Activated gamma-delta T cell (primary cell): ENCODE results near the gene VPS37B.
A peak's percentile ranks its signal among the peaks of the same experiment; 100 is the strongest.

Source experiments
- DNase-seq: peaks from one replicate; lab custom pipeline; 2025; lab: John Stamatoyannopoulos, UW

VPS37B gene

GRCh38 chr12:122840580-122841513 lies 55.1 kb downstream of the VPS37B start:
- DNase-seq = no peak

GRCh38 chr12:122839907-122840554 lies 55.9 kb downstream of the VPS37B start:
- no peak for DNase-seq

DNA sequence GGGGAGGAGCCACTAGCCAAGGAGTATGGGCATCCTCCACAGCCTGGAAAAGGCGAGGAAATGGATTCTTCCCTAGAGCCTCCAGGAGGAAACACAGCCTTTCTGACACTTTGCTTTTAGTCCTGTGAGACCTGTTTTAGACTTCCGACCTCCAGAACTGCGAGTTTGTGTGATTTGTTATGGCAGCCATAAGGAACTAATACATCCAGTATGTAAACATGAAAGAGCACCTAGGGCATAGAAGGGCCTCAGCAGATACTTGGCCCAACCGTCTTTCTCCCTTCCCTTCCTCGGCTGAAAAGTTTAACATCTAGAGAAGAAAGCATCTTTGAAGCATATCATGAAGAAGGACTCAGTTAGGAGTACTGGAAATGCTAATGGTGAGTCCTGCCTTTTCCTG lies 57.1 kb downstream of the VPS37B start:
- no peak for DNase-seq

DNA sequence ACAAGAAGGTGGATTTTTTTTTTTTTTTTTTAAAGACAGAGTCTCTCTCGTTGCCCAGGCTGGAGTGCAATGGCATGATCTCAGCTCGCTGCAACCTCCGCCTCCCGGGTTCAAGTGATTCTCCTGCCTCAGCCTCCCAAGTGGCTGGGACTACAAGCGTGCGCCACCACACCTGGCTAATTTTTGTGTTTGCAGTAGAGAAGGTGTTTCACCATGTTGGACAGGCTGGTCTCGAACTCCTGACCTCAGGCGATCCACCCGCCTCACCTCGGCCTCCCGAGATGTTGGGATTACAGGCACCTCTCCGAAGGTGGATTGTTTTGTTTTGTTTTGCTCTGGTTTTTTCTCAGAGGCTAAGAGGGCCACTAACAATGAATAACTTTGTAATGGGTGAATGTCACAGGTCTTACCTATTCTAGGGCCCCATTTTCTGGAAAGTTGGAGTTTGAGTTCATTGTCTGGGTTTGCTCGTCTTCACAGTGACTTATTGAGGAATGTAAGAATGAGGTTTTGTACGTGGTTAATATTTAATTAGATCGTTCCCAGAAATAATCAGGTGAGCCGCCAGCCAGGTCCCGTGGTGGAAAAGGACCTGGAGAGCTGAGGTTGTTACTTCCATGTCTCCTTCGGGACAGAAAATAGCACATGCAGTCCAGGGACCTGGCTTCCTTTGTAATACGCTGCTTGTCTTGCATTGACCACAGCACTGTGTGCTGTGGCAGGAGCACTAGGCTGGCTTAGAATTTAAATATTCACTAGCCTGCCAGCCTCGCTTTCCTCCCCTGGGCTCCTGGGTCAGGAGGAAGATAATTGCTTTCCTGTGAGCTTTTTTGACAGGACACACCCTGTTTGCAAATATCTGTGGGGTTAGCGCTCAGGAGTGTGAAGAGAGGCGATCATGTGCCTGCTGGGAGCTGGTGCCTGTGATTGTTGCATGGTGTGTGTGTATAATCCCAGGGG lies 58.3 kb downstream of the VPS37B start:
- no peak for DNase-seq

DNA sequence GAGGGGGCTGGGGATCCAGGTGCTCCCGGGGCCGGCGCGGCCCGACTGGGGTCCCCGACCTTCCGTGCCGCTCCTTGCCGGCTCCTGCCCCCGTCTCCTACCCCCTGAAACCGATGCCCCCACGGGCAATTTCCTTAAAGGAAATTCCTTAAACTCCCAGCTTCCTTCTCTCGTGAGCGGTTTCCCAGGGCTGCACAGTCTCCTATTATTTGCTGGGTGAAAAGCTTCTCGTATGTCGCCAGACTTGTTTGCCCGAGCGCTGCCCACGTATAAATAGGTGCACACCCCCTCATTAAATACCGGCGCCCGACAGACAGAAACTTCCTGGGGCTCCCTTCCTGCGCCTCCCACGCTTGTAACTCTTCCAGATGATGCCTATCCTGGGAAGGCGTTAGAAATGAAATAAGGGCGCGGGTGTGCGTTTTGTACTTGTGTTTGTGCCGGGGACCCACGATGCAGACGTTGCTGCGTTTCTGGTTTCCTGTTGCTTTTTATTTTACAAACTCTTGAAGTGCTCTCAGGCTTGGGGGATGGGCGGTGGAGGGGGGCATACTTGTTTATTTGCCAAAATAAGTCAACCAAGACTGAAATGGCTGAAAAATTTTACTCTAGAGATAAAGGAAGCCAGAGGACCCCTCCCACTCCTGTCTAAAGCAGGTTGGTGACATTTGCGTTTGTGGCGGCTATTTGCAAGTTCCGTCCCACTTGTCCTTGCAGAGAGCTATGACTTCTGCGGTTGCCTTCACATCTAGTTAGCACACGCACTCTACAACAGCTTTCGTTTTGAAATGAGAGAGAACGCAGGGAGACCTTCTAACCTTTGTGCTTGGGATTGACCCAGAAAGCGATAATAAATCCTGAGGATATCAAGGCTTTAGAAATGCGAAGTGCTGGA lies 59.6 kb downstream of the VPS37B start:
- no peak for DNase-seq

DNA sequence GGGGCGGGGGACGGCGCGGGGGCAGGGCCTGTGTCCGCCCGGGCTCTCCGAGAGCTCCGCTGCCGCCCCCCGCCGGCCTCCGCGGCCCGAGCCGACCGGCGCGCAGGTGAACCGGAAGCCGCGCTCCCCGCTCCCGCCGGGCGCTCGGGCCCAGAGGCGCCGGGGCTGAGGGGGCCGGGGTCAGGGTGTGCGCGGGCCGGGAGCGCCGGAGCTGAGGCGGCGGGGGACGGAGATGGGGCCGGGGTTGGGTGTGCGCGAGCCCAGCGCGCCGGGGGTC lies 60.2 kb downstream of the VPS37B start:
- no peak for DNase-seq

- DNase-seq = peak; percentile 44
Observed at GRCh38 chr12:122834921-122835749, 60.8 kb downstream of the VPS37B start, which contains the start of gene HIP1R. HIP1R (plus strand) TSS chr12:122835457; CDS start chr12:122835551, 94 bp downstream.

DNA sequence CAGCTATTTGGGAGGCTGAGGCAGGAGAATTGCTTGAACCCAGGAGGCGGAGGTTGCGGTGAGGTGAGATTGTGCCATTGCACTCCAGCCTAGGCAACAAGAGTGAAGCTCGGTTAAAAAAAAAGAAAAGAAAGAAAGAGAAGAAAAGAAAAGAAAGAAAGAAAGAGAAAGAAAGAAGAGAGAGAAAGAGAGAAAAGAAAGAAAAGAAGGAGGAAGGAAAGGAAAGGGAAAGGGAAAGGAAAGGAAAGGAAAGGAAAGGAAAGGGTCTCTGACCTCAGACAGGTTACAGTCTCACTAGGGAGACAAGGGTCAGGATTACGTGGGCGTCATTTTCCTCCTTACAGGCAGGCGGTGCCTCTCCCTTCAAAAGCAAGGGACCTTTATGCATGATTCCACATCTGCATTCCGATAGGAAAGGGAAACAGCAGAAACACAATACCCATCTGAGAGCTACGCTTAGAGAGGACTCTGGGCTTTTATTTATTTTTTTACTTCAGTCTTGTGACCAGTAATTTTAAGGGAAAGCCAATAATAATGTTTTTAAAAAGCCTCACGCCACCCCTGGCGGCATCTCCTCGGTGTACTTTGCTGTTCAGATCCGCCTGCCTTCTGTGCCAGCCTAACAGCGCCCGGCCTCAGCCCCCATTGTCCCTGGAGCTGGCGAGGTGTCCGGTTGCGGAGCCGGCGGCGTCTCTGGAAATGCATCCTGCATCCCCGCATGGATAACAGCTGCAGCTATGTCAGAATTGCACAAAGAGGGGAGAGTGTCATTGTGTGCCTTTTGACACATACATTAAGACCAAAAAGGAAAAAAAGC lies 61.6 kb downstream of the VPS37B start:
- DNase-seq = no peak

GRCh38 chr12:122830517-122831214 lies 65.3 kb downstream of the VPS37B start:
- no peak for DNase-seq

GRCh38 chr12:122827258-122827657 lies 68.7 kb downstream of the VPS37B start:
- DNase-seq = no peak

DNA sequence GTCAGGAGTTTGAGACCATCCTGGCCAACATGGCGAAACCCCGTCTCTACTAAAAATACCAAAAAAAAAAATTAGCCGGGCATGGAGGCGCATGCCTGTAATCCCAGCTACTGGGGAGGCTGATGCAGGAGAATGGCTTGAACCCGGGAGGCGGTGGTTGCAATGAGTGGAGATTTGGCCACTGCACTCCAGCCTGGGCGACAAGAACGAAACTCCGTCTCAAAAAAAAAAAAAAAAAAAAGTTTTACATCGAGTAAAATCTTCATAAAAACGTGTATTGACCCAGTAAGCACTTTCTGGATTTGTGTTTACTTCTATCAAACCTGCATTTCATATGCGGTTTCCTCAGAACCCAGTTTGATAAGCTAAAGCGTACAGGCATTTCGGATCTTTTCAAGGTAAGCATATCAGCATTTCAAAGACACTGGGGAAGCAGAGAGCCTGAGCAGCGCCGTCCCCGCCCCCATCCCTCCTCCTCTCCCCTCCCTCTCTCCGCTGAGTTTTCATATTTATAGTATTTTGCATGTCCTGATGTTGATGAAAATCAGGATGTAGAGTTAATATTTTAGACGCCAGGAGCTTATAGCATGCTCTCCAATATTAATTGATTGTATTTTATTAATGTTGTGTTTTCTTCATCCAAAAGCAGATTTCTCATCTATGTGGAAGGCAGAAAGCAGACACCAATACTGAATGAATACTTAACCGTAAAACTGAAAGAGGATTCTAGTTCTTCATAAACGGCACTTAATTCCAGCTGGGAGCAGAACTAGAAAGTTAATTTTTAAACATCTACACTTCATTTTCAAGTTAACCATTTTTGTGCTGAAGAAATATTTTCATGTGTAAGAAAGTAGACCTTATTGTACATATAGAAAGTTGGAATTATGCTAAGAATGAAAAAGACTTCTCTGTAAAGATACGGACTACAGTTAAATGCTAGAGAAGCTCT lies 69.9 kb downstream of the VPS37B start:
- DNase-seq = no peak

GRCh38 chr12:122823429-122823828 lies 72.5 kb downstream of the VPS37B start:
- DNase-seq = no peak

DNA sequence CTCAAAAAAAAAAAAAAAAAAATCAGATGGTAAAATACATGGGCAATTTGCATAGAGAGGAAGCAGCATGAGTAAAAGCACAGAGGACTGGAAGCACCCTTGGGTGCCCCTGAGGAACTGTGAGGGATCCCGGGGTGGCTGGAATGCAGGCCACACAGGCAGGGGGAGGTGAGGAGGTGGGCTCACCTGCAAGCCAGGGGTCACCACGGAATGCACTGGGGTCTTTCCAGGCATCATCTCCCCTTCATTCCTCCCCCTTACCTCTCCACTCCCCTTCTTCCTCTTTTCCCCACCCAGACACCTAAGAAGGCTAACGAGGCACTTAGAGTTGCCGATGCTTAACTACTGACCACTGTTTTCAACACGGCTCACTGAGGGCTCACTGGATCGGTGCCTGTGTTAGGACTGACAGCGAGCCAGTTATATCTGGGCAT lies 75.1 kb downstream of the VPS37B start:
- DNase-seq = no peak

GRCh38 chr12:122820138-122820537 lies 75.8 kb downstream of the VPS37B start:
- no peak for DNase-seq

DNA sequence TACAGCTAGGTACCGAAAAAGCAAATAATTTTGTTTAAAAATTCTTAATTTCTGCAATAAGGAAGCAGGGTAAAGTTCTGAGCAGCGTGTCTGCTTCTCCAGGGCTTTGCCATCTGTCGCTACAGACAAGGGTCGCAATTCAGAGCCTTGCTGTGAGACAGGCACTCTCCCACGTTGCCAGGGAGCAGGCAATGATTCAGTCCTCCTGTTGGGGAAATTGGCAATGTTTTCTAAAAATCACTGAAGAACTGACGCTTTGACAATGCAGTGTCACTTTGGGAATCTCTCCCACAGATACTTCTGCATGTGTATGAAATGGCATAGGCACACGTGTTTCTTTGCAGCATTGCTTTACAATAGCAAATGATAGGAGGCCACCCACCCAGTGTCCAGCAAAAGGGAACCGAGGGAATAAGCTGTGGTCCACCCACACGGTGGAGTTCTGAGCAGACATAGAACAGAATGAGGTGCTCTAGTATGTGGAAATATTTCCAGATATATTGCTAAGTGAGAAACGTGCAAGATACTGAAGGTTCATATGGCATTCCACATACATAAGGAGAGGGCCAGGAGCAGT lies 76.6 kb downstream of the VPS37B start:
- no peak for DNase-seq
